Peyer's patch (tissue), 4 donors: Measurements from ENCODE around the gene FAM174C. TPM values are rescaled to one million over a fixed set of nuclear protein-coding genes. Genes with fewer than 3 reads are reported as not detected.

Experiments
- DNase-seq, 3 donors: peaks; one replicate each; pipeline ENCODE4 v3.0.0-alpha.2; 2017 to 2019
- H3K27ac ChIP-seq, 4 donors: fragments of 200-600 bp; sonication (generic); one replicate each; pipeline ENCODE4 v1.5.1; 2016 to 2019
- H3K27me3 ChIP-seq, 2 donors: fragments of 200-600 bp; sonication (generic); one replicate each; pipeline ENCODE4 v1.5.1; 2019
- H3K36me3 ChIP-seq, 3 donors: fragments of 200-600 bp; sonication (generic); one replicate each; pipeline ENCODE4 v1.5.1; 2016 to 2019
- H3K4me1 ChIP-seq, 4 donors: fragments of 200-600 bp; sonication (generic); one replicate each; pipeline ENCODE4 v1.5.1; 2016 to 2019
- H3K4me3 ChIP-seq, 4 donors: fragments of 200-600 bp; sonication (generic); 1 replicate in 3 of 4; 2 replicates in 1 of 4; pipeline ENCODE4 v1.5.1; 2016 to 2019; ENCODE audit warnings: mild to moderate bottlenecking in 1 of 4
- H3K9me3 ChIP-seq, 4 donors: fragments of 200-600 bp; sonication (generic); one replicate each; pipeline ENCODE4 v1.5.1; 2016 to 2019; ENCODE audit warnings: mild to moderate bottlenecking in 1 of 4
- POLR2A ChIP-seq, 2 donors: fragments of 450-650 bp; IDR thresholded peaks; one replicate each; pipeline ENCODE4 v1.5.1; 2017; ENCODE audit warnings: antibody characterized with exemption in 2 of 2, mild to moderate bottlenecking in 2 of 2, moderate library complexity in 2 of 2
- total RNA-seq, 4 donors: library from RNA; depleted of rRNA; stranded (reverse); fragments of >200 nt; gene quantifications; one replicate each; pipeline ENCODE4 v1.1.0, GENCODE V29; 2016
- TF ChIP-seq, protein P1 (sequence below), 6 experiments: fragments of 450-650 bp in 4 of 6; fragments of 200-600 bp in 2 of 6; sonication (generic) in 1 of 6; IDR thresholded peaks; one replicate each; pipeline ENCODE4 v1.5.1; 2017 to 2019; ENCODE audit warnings: antibody characterized with exemption in 6 of 6, mild to moderate bottlenecking in 3 of 6, moderate library complexity in 1 of 6

FAM174C gene
- total RNA-seq, 4 donors from 2014 or later: 39.6 to 87.7 (median 80.0) TPM

GRCh38 chr19:1247748-1248138, 27.6 kb upstream of the FAM174C start:
- TF ChIP-seq POLR2A (IDR thresholded peaks at IDR 0.05): peak in 1 of 2 donors; percentile 26
- TF ChIP-seq, protein P1, sequence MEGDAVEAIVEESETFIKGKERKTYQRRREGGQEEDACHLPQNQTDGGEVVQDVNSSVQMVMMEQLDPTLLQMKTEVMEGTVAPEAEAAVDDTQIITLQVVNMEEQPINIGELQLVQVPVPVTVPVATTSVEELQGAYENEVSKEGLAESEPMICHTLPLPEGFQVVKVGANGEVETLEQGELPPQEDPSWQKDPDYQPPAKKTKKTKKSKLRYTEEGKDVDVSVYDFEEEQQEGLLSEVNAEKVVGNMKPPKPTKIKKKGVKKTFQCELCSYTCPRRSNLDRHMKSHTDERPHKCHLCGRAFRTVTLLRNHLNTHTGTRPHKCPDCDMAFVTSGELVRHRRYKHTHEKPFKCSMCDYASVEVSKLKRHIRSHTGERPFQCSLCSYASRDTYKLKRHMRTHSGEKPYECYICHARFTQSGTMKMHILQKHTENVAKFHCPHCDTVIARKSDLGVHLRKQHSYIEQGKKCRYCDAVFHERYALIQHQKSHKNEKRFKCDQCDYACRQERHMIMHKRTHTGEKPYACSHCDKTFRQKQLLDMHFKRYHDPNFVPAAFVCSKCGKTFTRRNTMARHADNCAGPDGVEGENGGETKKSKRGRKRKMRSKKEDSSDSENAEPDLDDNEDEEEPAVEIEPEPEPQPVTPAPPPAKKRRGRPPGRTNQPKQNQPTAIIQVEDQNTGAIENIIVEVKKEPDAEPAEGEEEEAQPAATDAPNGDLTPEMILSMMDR (IDR thresholded peaks at IDR 0.05): no peak
- no peak for DNase-seq
- Histone ChIP-seq H3K27me3 (no peaks in the 10 kb centered on the region), H3K9me3 (no peaks in the 10 kb centered on the region), H3K27ac (peak overlapping the region; percentile 99 to 100 (median 100)), H3K4me3 (peak overlapping the region; percentile 86 to 93 (median 88)), H3K4me1 (peaks cover 3 to 55% (median 29%) of the 10 kb centered on the region in 4 donors), H3K36me3 (peaks cover 0 to 31% (median 0%) of the 10 kb centered on the region in 3 donors)

DNA sequence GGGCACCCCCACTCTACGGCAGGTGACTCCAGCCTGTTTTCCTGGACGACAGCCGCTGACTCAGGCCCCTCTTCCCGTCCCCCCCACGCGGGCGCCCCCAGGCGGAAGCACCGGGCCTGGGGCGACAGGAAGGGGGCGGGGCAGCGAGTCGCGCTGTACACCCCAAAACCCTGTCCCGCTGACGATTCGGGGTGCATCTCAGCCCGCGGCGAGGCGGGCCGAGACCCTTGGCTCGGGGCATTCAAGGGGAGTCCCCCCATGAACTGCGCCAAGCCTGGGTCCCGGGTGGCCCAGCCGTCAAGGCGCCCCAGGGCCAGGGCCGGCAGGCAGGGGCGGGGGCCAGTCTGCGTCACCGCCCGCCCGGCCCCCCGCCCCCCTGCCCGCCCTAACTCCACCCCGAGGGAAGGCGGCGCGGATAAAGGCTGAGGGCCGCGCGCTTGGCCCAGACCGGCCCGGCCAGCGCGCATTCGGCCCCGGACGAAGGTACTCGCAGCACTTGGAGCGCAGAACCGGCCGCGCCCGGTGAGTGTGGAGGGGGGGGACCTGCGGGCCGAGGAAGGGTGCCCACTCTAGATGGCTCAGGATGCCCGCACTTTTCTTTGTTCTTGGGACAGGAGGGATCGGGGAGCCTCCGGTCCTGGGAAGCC, 27.1 kb upstream of the FAM174C start, which contains the start of gene MIDN:
TSS of gene MIDN (plus strand) at position 445 of the 647 bp plus-strand sequence. CDS start 1,714 bp downstream, outside the sequence.
- Histone ChIP-seq H3K27me3 (no peaks in the 10 kb centered on the region), H3K4me1 (peaks cover 3 to 50% (median 31%) of the 10 kb centered on the region in 4 donors), H3K9me3 (no peaks in the 10 kb centered on the region), H3K27ac (peak within 1 kb of the TSS; percentile 99 to 100 (median 100)), H3K36me3 (peaks cover 0 to 31% (median 0%) of the 10 kb centered on the region in 3 donors), H3K4me3 (peak within 1 kb of the TSS; percentile 86 to 93 (median 88))
- peak; percentile 93 to 97 for TF ChIP-seq POLR2A (IDR thresholded peaks at IDR 0.05)
- TF ChIP-seq, protein P1 (IDR thresholded peaks at IDR 0.05): peak; percentile 26 to 54 (median 41)
- DNase-seq: peak; percentile 84 to 93 (median 92)

GRCh38 chr19:1248786-1249297, 26.5 kb upstream of the FAM174C start:
- TF ChIP-seq, protein P1 (IDR thresholded peaks at IDR 0.05): peak; percentile 81 to 97 (median 95)
- no peak for TF ChIP-seq POLR2A (IDR thresholded peaks at IDR 0.05)

GRCh38 chr19:1249298-1249989, 25.9 kb upstream of the FAM174C start:
- Histone ChIP-seq H3K4me1 (peaks cover 10 to 50% (median 36%) of the 10 kb centered on the region in 4 donors), H3K36me3 (peaks cover 0 to 32% (median 0%) of the 10 kb centered on the region in 3 donors)
- peak; percentile 96 to 98 (median 97) for DNase-seq

More at GRCh38 chr19:1248786-1249297, 26.5 kb upstream of the FAM174C start:
- H3K27me3 ChIP-seq: no peaks in the 10 kb centered on the region
- H3K4me1 ChIP-seq: peaks cover 5 to 50% (median 35%) of the 10 kb centered on the region in 4 donors
- no peaks in the 10 kb centered on the region for H3K9me3 ChIP-seq
- peaks cover 0 to 30% (median 0%) of the 10 kb centered on the region in 3 donors for H3K36me3 ChIP-seq
- peak overlapping the region; percentile 86 to 93 (median 88) for H3K4me3 ChIP-seq
- DNase-seq: peak; percentile 79 to 89 (median 88)
- peak overlapping the region; percentile 99 to 100 (median 100) for H3K27ac ChIP-seq

DNA sequence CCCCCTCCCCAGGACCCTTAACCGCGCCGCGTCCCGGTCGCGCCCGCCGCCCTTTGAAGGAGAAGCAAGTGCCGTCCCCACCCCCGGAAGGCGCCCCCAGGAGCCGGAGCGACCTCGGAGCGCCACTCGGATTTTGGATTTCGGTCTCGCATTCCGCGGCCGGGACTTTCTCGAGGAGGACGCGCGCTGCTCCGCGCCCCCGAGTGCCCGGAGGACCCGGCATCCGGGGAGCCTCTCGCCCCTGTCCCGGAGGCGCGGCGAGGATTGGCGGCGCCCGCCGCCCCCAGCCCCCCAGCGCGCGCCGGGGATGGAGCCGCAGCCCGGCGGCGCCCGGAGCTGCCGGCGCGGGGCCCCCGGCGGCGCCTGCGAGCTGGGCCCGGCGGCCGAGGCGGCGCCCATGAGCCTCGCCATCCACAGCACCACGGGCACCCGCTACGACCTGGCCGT, 25.3 kb upstream of the FAM174C start:
- Histone ChIP-seq H3K4me3 (peak overlapping the region; percentile 86 to 93 (median 88)), H3K9me3 (no peaks in the 10 kb centered on the region), H3K27ac (peak overlapping the region; percentile 95 to 100 (median 100)), H3K27me3 (no peaks in the 10 kb centered on the region), H3K36me3 (peaks cover 0 to 37% (median 0%) of the 10 kb centered on the region in 3 donors), H3K4me1 (peaks cover 8 to 50% (median 34%) of the 10 kb centered on the region in 4 donors)
- DNase-seq: no peak
- TF ChIP-seq POLR2A (IDR thresholded peaks at IDR 0.05): no peak
- TF ChIP-seq, protein P1 (IDR thresholded peaks at IDR 0.05): no peak

More at GRCh38 chr19:1249298-1249989, 25.9 kb upstream of the FAM174C start:
- H3K4me3 ChIP-seq: peak overlapping the region; percentile 86 to 93 (median 88)
- no peaks in the 10 kb centered on the region for H3K9me3 ChIP-seq
- H3K27me3 ChIP-seq: no peaks in the 10 kb centered on the region
- H3K27ac ChIP-seq: peak overlapping the region; percentile 99 to 100 (median 100)
- TF ChIP-seq POLR2A (IDR thresholded peaks at IDR 0.05): peak; percentile 90 to 92
- TF ChIP-seq, protein P1 (IDR thresholded peaks at IDR 0.05): no peak
